ENCODE data around the gene WIZ. TPM values are rescaled to one million over a fixed set of nuclear protein-coding genes. Genes with fewer than 3 reads are reported as not detected.

WIZ gene
- total RNA-seq, 4 donors from 2014 or later = 24.4 to 94.6 (median 49.9) TPM

DNA sequence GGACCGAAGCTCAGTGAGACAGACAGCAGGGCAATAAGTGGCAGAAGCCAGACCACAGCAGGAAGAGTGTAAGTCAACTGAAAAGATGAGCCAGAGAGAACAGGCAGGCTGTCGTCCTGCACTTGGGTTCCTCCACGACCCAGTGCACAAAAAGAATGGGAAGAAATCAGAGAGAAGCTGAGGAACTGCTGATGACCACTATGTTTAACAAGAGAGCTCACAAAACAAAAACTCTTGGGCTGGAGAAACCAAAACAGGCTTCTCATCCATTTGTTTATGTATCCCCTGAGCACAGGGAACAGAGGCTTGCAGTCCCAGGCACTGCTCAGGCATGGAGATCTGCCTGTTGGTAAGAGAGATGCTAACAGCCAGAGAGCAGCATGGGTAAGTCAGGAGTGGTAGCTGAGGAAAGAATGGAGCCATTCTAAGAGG, 45.0 kb downstream of the WIZ start:
- TF ChIP-seq, protein P1, sequence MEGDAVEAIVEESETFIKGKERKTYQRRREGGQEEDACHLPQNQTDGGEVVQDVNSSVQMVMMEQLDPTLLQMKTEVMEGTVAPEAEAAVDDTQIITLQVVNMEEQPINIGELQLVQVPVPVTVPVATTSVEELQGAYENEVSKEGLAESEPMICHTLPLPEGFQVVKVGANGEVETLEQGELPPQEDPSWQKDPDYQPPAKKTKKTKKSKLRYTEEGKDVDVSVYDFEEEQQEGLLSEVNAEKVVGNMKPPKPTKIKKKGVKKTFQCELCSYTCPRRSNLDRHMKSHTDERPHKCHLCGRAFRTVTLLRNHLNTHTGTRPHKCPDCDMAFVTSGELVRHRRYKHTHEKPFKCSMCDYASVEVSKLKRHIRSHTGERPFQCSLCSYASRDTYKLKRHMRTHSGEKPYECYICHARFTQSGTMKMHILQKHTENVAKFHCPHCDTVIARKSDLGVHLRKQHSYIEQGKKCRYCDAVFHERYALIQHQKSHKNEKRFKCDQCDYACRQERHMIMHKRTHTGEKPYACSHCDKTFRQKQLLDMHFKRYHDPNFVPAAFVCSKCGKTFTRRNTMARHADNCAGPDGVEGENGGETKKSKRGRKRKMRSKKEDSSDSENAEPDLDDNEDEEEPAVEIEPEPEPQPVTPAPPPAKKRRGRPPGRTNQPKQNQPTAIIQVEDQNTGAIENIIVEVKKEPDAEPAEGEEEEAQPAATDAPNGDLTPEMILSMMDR (IDR thresholded peaks at IDR 0.05) = no peak
- no peak for TF ChIP-seq EP300 (IDR thresholded peaks at IDR 0.05)
- no peak for TF ChIP-seq POLR2AphosphoS5 (IDR thresholded peaks at IDR 0.05)
- 21 to 40% methylated on average over 1 to 2 of the region's 3 CpGs for WGBS, 2 donors (ENCODE audit: low coverage in 1 of 2)
- H3K4me1 ChIP-seq = peaks cover 2 to 90% (median 38%) of the 10 kb centered on the region in 3 donors

GRCh38 chr19:15404097-15404779, 45.5 kb downstream of the WIZ start:
- H3K4me3 ChIP-seq = peak overlapping the region in 1 of 2 donors; percentile 10
- peaks cover 0 to 51% of the 10 kb centered on the region in 2 donors for H3K36me3 ChIP-seq
- H3K4me1 ChIP-seq = peaks cover 2 to 85% (median 38%) of the 10 kb centered on the region in 3 donors
- ATAC-seq = peak; percentile 50
- WGBS, 2 donors (ENCODE audit: low coverage in 1 of 2) = 0 to 19% methylated on average over 1 to 5 of the region's 7 CpGs
- no peaks in the 10 kb centered on the region for H3K9me3 ChIP-seq
- TF ChIP-seq POLR2AphosphoS5 (IDR thresholded peaks at IDR 0.05) (peak; percentile 45), EP300 (IDR thresholded peaks at IDR 0.05) (no peak), POLR2A (IDR thresholded peaks at IDR 0.05) (no peak)
- TF ChIP-seq, protein P1 (IDR thresholded peaks at IDR 0.05) = no peak
- peak overlapping the region; percentile 48 to 84 (median 79) for H3K27ac ChIP-seq
- no peaks in the 10 kb centered on the region for H3K27me3 ChIP-seq

More for the DNA sequence above, 45.0 kb downstream of the WIZ start:
- H3K27me3 ChIP-seq = no peaks in the 10 kb centered on the region
- peaks cover 0 to 50% of the 10 kb centered on the region in 2 donors for H3K36me3 ChIP-seq
- H3K9me3 ChIP-seq = no peaks in the 10 kb centered on the region
- no peak overlapping the region for H3K4me3 ChIP-seq
- ATAC-seq = no peak
- H3K27ac ChIP-seq = peak overlapping the region; percentile 48 to 84 (median 79)

DNA sequence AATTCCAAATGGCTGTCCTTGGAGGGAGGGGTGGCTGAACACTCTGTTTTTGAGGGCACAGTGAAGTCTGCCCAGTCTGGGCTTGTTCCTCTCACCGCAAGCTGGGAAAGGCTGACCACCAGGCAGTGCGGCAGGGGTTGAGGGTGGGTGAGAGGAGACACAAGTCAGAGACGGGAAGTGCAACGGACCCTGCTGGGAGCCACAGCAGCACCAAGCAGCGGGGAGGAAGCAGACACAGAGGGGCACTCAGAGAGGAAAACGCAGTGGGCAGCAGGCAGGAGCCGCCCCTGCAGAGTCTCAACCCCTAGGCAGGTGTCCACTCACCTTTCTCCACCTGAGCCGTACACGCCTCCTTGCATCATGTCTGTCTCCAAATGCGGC, 46.6 kb downstream of the WIZ start:
- Histone ChIP-seq H3K4me1 (peaks cover 2 to 74% (median 38%) of the 10 kb centered on the region in 3 donors), H3K9me3 (no peaks in the 10 kb centered on the region), H3K4me3 (peak overlapping the region in 1 of 2 donors; percentile 16), H3K27ac (peak overlapping the region; percentile 39 to 84 (median 79)), H3K27me3 (no peaks in the 10 kb centered on the region), H3K36me3 (peaks cover 3 to 58% of the 10 kb centered on the region in 2 donors)
- 70 to 80% methylated on average over 3 to 7 of the region's 10 CpGs for WGBS, 2 donors (ENCODE audit: low coverage in 1 of 2)
- TF ChIP-seq POLR2AphosphoS5 (IDR thresholded peaks at IDR 0.05) = no peak
- TF ChIP-seq, protein P1 (IDR thresholded peaks at IDR 0.05) = no peak
- TF ChIP-seq EP300 (IDR thresholded peaks at IDR 0.05) = no peak
- TF ChIP-seq POLR2A (IDR thresholded peaks at IDR 0.05) = no peak
- no peak for ATAC-seq

DNA sequence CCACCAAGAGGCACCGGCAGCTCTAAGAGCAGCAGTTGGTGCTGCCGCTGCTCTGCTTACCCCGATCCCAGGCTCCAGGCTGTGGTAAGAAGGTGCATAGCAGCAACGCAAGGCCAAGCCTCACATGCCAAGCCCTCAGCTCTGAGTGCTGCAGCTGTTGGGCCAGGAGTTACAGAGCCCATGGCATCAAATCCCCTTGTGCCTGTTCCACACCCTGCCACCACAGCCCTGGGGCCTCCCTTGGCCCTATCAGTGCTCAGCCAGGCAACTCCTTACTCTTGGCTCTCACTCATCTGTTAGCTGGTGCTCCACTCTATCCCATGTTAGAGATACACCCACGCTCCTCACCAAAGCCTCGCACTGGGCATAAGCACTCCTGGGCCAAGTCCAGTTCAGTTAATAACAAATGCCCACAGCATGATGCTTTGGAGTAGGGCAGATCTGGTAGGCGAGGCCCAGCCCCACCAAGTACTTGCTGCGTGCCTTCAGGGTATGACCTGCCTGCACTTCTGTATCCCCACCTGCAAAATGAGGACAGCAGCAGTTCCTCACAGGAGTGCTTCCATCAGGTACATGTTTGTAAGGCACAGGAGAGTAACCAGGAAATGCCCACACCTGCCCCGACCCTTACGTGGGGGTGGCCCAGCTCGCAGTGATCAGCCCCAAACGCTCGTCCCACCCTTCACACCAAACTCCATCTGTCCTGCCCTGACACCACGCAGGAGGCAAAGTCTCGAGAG, 47.2 kb downstream of the WIZ start:
- Histone ChIP-seq H3K27ac (peak overlapping the region in 3 of 4 donors; percentile 77 to 84 (median 81)), H3K4me1 (peaks cover 2 to 70% (median 38%) of the 10 kb centered on the region in 3 donors)

More for the DNA sequence above, 47.2 kb downstream of the WIZ start:
- Histone ChIP-seq H3K27me3 (no peaks in the 10 kb centered on the region), H3K9me3 (no peaks in the 10 kb centered on the region), H3K36me3 (peaks cover 3 to 59% of the 10 kb centered on the region in 2 donors), H3K4me3 (peak overlapping the region in 1 of 2 donors; percentile 16)
- no peak for ATAC-seq
- 62% methylated on average over 5 of the region's 15 CpGs; no CpG with 5 or more reads in 1 of the 2 donors for WGBS, 2 donors (ENCODE audit: low coverage in 1 of 2)
- no peak for TF ChIP-seq POLR2AphosphoS5 (IDR thresholded peaks at IDR 0.05)
- no peak for TF ChIP-seq EP300 (IDR thresholded peaks at IDR 0.05)
- TF ChIP-seq POLR2A (IDR thresholded peaks at IDR 0.05) = no peak
- TF ChIP-seq, protein P1 (IDR thresholded peaks at IDR 0.05) = no peak

Measured in gastroesophageal sphincter (tissue), 4 donors.